COR-L47 (cell line): Measurements from ENCODE around the gene FGD5.
"Not testable (repeated sequence)": the region's sequence is repeated elsewhere in the genome, so short reads cannot be mapped to it uniquely, and the experiment has no call there.

ENCODE experiments used
- DNase-seq: peaks from one replicate; lab custom pipeline; 2025; lab: John Stamatoyannopoulos, UW

FGD5 gene

DNA sequence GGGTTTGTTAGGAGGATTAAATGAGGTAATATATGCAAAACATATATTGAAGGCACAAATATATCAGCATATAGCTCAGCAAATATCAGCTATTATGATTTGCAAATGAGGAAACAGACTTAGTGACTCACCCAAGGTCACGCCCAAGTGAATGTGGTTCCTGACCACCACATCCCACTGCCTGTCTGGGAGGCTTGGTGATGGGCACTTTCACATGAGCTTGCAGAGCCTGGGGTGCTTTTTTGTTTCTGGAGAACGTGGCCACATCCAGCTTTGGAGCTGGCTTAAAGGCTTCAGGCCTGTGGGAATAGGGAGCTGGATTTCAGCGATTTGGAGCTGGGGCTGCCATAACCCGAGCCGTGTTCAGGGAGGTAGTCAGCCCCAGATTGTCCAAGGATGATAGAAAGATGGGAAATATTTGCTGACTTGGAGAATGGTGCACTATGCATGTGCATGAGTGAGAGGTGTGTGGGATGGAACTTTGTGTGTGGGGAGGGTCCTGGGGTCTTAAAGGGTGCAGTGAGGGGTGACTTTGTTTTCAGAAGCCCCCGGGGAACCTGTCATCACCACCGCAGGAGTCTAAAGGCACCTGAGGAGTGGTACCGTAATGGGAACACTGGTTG lies 12.0 kb upstream of the FGD5 start:
- no peak for DNase-seq

DNA sequence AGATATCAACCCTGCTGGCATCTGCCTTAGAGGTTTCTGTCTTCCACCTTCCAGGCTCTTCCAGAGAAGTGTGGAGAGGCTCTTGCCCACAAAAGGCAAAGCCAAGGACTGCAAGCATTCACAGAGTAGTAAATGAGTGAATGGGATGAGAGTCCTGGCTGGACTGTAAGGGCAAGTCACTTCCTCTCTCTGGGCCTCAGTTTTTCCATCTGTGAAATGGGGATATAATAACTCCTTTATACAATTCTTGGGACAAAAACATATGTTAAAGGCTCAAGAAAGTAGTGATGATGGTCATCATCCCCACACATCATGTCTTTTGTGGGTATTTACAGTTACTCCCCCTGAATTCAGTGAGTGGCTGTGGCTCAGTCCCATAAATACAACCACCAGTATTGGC lies 10.7 kb upstream of the FGD5 start:
- DNase-seq, result no peak

DNA sequence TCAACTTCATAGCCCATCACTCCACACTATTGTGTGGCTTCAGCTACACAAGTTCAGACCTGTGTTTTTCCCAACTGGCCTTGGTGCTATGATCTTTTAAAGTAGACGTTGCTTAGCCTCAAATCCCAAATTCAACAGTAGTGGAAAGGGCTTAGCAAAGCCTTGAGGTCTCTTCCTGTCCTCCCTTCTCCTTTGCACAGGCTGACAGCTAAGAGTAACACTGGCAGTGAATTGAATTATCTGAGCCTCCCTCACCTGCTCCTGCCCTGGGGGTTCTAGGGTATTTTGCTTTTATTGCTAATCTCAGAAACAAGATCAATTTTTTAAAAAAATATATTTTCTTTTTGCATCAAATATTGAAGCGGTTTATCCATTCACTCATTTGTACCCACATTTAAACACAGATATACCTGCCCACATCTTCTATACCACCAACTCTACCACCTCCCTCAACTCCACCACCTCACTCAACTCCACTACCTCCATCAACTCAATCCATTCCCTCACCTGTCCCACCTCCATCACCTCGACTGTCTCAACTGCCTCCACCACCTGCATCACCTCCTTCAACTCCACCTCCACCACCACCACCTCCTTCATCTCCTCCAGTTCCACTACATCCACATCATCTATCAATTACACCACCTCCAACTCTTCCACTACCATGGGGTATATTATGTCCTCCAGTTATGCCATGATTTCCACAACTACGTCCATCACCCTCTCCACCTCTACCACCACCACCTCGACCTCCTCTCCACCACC lies 10.1 kb upstream of the FGD5 start:
- no peak for DNase-seq

DNA sequence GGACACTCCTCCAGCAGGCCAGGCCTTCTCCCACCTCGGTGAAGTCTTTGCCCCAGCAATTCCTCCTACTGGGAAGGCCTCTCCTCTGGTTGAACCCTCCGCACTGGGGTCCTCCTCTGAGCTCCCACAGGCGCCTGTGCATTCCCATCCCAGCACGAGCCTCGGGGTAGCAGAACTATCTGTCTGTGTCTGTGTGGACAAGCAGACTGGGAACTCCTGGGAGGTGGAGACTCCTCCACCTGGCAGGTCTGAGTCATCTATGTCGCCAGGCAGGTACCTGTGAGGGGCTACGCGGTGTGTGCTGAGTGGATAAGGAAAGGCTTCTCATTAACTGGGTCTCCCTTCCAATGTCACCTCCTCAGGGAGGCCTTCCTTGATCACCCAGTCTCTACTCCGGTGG lies 9.2 kb upstream of the FGD5 start:
- not testable (repeated sequence) for DNase-seq

DNA sequence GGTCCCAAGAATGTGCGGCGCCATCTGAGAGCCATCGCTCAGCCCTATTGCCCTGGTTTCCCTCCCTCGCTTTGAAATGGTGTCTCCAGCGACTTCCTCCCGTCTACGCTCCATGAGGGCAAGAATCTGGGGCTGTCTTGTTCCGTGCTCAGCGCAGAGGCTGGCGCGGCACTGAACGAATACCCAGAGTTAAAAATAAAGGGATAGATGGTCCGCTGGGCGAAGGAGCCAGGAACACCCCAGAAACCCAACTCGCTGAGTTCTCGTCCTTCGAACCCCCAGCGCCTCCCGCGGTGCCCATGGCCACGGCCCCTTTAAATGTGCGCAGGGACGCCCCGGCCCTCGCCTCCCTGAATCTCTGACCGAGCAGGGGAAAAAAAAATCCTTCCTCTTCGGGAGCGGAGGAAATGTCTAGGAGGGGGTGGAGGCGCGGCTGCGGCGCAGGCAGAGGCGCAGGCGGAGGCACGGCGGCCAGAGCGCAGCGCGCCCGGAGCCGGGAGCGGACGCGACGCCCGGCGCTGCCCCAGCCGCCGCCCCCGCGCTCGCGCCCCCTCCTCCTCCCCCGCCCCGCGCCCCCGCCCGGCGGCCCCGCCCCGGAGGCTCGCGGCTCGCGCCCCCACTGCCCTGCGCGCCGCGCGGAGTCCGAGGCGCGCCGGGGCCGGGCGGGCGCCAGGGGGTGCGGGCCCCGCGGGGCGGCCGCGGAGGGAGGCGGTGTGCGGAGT lies 8.5 kb upstream of the FGD5 start:
- no peak for DNase-seq

DNA sequence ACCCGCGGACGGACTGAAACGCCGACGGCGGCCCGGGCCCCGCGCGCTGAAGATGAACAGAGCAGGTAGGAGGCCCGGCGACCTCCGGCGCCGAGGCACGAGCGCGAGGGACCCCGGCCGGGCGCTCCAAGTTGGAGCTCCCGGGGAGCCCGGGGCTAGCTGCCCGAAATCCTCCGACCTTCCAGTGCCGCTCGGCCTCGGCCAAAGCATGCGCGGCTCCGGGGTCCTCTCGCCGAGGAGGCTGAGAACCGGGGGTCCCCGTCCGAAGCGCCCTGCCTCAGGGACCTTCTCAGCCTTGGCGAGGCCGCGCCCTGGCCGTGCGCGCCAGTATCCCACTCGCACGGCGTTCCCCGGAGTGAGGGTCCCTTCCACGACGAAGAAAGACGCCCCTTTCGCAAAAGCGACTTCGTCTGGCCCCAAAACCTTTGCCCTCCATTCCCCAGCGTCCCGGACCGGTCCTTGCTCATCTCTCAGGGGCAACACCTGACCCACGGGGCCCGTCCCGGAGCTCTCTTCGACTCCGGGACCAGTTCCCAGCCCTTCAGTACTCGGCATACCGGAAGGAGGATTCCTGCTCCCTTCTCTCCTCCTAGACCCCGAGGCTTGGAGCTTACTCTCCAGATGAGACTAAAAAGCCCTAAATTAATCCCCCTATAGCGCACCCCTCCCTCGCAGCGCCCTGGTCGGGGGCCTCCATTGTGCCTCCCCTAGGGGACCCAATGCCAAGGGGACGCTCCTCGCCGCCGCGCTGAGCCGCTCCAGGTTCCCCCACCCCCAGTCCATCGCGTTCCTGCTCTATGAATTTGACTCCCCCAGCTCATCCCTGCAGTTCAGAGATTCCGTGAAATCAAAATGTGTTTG lies 7.7 kb upstream of the FGD5 start:
- DNase-seq, result no peak

DNA sequence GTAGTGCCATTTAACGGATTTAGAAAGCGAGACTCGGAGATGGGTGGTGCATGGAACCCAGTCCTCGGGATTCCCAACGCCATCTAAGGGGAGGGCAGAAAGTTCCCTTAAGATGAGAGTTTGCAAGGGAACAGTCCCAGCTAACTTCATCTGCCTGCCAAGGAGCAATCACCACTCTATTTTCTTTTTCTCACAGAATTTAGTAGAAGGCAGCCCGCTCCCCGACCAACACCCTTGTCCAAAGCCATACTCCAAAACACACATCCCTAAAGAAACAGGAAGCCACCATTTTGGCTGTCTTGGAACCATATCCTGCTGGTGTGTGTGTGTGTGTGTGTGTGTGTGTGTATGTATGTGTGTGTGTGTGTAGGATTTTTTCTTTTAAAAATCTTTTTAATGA lies 7.1 kb upstream of the FGD5 start:
- no peak for DNase-seq

DNA sequence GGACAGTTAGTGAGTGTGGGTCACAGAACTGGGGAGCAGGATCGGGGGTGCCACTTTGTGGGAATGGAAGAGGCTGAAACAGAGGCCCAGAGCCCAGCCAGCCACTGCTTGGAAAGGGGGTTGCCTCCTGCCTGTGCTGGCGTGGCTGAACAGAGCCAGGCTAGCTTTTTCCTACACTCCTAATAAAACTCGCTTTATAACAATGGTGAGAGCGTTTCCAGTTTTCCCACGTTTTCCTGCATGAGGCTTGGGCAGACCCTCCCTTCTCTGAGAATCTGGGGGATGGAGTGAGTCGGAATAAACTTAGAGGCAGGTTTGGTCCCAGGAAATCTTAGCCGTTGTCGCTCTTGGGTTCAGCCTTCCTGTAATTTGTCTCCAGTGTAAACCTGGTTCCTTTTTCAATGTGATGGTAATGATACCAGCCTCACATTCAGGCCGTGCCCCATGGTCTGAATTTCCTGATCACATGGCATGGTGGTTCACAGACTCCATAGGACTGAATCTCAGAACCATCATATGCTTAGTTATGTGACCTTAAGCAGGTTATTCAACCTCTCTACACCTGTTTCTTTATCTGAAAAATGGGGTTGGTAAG lies 6.5 kb upstream of the FGD5 start:
- DNase-seq, result no peak

DNA sequence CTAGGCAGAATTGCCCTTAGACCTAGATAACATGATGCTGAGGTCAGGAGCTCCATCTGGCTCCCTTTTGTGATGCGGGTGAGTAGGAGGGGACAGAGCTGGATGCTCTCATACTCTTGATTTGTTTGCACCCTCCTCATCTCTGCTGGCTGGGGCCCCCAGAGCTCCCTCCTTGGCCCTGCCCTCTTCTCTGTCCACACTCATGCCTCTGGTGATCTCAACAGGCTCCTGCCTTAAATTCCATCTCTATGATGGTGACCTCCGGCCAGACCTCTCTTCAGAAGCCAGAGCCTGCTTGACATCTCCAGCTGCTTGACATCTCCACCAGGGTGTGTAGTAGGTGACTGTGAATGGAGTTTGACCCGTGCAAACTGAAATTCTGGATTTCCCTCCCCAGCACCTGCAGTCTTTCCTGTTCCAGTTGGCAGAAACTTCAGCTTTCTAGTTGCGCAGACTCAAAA lies 4.3 kb upstream of the FGD5 start:
- DNase-seq, result no peak

DNA sequence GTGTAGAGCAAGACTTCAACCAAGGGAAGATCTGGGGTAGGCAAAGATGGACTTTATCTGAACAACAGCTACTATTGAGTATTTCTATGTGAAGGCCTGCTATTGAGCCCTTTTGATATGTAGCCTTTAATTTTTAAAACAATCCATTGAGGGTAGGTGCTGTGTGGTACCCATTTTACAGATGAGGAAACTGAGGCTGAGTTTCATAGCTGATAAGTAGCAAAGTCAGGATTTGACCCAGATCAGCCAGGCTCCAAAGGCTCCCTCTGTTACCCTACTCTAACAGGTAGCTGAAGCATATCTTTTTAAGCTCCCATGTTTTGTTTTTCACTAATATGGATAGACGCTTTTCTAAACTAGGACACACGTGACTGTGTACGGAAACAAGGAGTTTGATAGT lies 2.4 kb upstream of the FGD5 start:
- no peak for DNase-seq

DNA sequence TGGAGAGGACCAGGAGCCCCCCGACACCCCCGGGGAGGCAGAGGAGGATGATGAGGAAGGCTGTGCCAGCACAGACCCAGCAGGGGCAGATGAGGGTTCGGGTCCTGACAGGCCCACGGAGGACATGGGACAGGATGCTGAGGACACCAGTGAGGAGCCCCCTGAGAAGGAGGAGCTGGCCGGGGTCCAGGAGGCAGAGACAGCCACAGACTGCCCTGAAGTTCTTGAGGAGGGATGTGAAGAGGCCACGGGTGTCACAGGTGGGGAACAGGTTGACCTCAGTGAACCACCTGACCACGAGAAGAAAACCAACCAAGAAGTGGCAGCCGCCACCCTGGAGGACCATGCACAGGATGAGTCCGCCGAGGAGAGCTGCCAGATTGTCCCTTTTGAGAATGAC lies 909 bp downstream of the FGD5 start:
- DNase-seq, result no peak

DNA sequence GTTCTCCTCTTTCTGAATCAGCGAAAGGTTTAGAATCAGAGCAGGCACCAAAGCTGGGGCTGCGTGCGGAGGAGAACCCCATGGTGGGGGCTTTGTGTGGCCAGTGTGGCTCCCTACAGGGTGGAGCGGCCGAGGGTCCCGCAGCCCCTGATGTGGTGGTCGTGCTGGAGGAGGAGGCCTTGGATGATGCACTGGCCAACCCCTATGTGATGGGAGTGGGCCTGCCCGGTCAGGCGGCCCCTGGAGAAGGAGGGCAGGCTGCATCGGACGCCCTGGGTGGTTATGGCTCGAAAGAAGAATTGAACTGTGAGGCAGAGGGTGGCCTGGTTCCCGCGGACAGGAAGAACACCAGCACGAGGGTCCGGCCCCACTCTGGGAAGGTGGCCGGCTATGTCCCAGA lies 1.4 kb downstream of the FGD5 start:
- no peak for DNase-seq

DNA sequence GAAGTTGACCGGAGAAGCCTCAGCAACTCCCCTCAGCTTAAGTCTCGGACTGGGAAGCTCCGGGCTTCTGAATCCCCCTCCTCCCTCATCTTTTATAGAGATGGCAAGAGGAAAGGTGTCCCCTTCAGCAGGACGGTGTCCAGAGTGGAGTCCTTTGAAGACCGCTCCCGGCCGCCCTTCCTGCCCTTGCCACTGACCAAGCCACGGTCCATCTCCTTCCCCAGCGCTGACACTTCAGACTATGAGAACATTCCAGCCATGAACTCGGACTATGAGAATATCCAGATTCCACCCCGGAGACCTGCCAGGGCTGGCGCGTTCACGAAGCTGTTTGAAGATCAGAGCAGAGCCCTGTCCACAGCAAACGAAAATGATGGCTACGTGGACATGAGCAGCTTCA lies 2.4 kb downstream of the FGD5 start:
- DNase-seq, result no peak

DNA sequence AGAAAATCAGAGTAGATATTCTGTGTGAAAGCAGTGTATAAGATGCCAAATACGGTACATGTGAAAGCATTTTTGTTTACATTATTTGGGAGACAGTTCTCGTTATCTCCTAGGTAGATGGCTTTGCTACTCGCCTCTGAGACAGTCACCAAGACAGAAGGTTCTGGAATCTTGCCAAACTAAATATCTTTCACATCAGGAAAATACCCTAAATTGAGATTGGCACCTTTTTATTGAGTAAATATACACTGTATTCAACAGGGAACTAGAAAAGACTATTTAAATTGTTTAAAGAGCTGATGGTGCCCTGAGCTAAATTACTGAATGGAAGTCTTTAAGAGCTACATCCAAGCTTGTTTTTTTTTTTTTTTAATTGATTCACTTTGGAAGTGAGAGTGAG lies 3.4 kb downstream of the FGD5 start:
- no peak for DNase-seq

DNA sequence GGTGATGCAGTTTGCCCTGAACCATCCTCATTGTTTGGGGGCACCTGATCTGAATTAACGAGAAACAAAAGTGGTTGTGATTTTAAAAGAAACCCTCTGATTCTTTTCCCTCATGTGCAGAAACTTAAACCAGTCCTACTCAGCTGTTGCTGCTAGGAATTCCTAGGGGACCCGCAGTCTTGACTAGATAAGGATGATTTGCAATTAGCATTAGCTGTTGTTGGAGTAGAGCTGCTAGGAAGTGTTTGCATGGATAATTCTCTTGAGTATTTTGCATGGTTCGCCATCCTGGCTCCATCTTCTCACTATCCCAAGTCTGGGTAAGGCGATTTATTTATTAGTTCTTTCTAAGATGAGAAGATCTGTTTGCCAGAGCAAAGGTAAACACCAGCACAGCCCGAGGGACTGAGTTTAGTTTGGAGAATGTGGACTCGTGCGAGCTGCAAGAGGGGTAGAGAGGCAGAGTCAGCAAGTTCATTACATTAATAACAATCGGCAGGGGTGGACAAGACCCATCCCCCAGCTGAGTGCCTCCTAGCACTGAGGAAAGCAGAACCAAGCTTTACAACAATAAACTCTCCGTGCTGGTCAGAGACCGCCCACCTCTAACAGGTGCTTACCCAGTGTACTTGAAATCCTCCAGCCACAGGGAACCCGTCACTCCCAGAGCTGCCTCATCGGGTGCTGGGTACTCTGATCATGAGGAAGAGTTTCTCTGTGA lies 4.1 kb downstream of the FGD5 start:
- DNase-seq, result no peak

DNA sequence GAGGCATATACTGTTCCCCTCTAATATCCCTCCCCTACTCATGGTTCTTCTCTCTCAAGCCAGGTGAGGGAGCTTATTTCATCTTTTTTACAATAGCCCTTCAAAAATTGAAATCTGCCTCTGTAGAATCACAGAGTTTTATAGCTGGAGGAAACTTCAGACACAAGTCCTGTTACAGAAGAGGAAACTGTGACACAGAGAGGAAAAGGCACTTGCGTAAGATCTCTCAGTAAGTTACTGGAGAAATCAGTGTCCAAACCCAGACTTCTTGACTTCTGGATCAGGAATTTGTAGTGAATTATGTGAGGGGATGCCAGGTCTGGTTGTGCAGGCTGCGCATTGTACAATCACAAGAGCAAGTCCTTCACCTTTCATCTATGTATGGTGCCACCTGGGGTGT lies 4.6 kb downstream of the FGD5 start:
- no peak for DNase-seq

DNA sequence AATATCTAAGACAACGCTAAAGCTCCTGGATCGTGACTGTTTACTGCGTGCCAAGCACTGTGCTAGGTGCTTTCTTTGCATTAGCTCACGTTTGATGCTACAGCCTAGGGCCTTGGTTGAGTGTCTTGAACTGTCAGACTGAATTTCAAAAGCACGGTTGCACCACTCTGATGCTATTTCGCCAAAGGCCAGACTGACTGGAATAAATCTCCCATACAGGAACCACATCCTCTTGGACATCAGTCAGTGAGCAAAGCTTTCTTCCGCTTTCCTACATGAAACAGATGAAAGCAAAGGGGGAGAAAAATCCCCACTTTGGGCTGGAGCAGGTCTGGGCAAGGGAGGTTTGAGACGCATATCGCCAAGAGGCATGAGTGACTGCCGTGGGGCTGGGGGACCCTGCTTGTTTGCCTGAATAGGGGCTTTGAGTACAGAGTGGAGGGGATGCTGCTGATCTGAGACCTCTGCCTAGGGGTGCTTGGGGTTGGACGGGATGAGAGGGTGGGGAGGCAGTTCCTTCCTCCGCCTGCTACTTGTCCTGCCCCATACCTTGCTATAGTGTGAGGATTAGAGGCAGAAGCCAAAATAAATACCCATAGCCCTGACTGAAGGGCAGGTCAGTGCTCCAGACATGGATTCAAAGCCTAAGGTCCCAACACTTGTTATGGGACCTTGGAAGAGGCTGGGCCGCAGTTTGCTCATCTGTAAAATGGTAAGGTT lies 5.3 kb downstream of the FGD5 start:
- DNase-seq, result no peak

DNA sequence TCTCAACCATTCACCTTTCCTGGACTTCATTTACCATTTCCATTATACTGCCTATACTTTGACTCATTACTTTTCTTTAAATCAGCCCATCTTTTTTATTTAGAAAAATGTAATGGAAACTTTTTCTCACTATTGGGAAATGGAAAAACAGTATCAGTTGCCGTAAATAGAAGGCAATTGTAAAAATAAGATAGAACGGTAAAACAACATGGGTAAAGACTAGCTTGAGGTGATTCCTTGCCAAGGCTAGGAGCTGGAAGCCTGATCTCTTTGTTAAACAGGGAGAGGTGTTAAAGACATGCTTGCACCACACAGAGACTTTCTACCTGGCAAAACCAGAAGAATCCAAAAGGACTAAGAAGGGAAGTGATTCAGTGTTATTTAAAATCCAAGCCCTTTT lies 5.9 kb downstream of the FGD5 start:
- no peak for DNase-seq

DNA sequence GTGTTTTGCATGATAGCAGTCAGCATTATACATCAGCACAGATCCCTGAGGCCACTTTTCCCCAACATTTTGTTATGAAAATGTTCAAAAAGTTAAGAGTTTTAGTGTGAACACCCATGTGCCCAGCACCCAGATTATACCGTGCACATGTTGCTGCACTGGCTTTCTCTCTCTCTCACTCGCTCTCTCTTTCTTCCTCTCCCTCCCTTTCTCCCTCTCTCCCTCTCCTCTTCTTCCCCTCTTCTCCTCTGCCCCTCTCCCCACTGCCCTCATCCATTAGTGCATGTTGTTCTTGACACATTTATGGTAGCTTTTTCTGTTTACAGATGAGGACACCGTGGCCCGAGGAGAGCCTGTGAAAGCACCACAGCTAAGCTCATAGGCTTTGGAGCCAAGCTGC lies 7.3 kb downstream of the FGD5 start:
- DNase-seq, result no peak

DNA sequence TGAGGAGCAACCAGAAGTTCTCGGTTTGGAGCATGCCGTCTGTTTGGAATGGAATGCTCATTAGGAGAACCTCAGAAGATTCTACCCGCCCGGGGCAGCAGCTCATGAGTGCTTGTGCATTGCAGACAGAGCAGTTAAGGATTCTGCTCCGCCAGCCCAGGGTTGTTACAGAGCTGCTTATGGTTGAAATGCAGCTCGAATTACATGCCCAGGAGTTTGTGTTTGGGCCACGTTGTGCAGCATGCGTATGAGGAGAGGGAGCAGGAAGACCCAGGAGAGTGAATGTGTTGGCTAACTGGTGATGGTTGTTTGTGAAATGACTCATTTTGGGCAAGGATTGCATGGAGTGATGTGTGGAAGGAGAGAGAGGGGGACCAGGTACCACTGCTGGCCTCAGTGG lies 9.0 kb downstream of the FGD5 start:
- no peak for DNase-seq

DNA sequence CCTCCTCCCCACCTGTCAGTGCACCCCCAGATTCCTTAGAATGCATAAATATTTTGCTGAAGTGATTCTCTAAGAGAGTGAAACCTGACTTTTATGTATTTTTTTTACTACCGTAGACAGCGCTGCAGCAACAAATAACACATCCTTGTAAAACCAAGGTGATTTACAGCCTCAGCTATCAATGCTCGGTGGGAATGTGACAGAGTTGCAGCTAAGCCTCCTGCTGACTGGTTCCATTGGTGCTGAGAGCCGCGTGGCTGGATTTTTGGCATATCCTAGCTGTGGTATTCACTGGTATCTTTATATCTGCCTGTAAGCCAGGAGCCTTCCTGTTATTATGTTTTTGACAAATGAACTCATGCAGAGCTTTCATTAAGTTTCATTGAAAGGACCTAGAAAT lies 11.0 kb downstream of the FGD5 start:
- no peak for DNase-seq
